Jurkat, Clone E6-1 (cell line): Measurements from ENCODE around the gene PDE4D.
A peak's percentile ranks its signal among the peaks of the same experiment; 100 is the strongest.

Source experiments
- DNase-seq: peaks from one replicate; pipeline ENCODE4 v3.0.0-alpha.2; 2011; ENCODE audit warnings: low read depth, low spot score
- H3K4me3 ChIP-seq: 2 replicates; pipeline ENCODE4 v1.5.1; 2011; ENCODE audit warnings: mild to moderate bottlenecking, low read length, control low read depth, moderate library complexity

The PDE4D gene

DNA sequence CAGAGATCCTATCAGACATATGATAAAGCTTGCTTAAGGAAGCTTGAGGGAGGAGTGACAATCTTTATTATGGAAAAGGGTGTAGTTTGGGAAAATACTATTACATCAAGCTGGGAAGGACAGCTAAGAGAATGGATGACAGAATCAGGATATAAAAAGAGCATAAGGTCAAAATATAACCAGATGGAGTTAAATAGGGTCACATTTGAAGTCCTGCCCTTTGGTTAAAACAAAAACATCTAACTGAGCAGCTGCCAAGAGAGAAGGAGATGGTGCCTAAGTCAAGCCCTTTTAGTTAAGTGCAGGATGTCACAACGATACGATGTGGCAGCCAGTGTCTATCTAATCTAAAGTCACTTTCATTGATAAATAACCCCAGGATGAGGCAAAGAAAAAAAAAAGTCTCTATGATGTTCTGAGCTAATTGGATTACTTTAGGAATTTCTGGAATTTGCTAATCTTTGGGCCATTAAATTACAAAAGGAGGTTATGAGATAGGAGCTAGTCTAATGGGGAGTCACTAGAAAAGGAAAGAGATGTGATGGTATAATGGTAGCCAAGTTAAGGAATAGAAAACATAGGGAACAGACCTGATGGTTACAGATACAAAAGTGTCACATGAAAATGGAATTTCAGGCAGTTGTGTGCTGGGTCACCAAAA lies 365.2 kb downstream of the PDE4D start:
- no peak overlapping the region for H3K4me3 ChIP-seq
- DNase-seq, result no peak

GRCh38 chr5:59525957-59526356 lies 367.6 kb downstream of the PDE4D start:
- H3K4me3 ChIP-seq, result no peak overlapping the region
- DNase-seq, result no peak

DNA sequence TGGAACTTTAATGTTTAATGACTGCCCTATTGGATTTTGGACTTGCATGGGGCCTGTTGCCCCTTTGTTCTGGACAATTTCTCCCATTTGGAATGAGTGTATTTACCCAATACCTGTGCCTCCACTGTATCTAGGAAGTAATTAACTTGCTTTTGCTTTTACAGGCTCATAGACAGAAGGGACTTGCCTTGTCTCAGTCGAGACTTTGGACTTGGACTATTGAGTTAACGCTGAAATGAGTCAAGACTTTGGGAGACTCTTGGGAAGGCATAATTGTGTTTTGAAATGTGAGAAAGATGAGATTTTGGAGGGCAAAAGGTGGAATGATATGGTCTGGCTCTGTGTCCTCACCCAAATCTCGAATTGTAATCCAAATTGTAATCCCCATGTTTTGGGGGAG lies 368.2 kb downstream of the PDE4D start:
- no peak overlapping the region for H3K4me3 ChIP-seq
- DNase-seq, result no peak

DNA sequence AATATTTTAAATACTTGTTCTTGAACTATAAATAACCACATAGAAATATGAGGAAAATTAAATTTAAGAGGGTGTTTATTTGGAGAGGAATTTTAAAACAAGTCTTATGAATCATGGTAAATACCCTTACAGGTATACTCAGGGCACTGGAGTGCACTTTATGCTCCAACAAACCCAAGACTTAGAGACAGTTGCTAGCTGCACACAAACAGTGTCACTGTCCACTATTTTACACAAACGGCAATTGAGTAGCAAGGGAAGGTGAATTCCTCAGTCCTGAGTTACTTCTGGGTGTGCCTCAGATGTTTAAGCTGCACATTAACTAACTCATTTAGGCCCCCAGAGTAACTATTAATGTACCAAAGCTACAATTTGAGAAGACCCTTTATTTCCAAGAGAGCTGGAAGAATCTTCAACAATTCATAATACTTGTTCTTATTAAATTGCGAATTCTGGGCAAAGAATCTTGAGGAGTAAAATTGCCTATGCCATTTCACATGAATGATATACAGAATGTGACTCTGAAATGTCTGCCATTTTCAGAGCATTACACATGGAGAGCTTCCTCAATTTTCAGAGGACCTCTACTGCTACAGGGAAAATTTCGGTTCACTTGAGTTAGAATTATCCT lies 371.2 kb downstream of the PDE4D start:
- H3K4me3 ChIP-seq, result no peak overlapping the region
- DNase-seq, result no peak

DNA sequence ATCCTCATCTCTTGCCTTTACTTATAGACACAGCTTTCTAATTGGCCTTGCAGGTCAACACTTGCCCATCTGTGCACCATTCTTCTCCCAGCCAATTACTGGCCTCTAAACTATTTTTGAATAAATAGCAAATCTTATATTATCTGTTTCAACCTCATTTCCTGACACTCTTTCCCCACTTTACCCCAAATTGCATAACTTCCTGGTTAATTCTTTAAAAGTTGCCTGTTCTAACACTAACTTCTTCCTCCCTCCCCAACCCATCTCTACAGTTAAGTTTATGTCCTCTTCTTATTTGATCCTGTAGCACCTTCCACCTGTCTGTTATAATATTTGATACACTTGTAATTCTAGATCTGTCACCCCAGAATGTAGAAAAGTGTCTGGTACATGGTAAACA lies 372.1 kb downstream of the PDE4D start:
- DNase-seq, result no peak

GRCh38 chr5:59519338-59519737 lies 374.2 kb downstream of the PDE4D start:
- no peak overlapping the region for H3K4me3 ChIP-seq
- DNase-seq, result no peak

More for the DNA sequence above, 372.1 kb downstream of the PDE4D start:
- no peak overlapping the region for H3K4me3 ChIP-seq

- H3K4me3 ChIP-seq, result no peak overlapping the region
- no peak for DNase-seq
Measured at GRCh38 chr5:59517926-59518585, 375.5 kb downstream of the PDE4D start.

- no peak overlapping the region for H3K4me3 ChIP-seq
- DNase-seq, result no peak
Measured at GRCh38 chr5:59516161-59516560, 377.4 kb downstream of the PDE4D start.

- peak; percentile 9 for DNase-seq
- no peak overlapping the region for H3K4me3 ChIP-seq
Measured at GRCh38 chr5:59506285-59506877, 387.1 kb downstream of the PDE4D start.

- no peak for DNase-seq
- H3K4me3 ChIP-seq, result no peak overlapping the region
Measured at GRCh38 chr5:59504043-59504442, 389.5 kb downstream of the PDE4D start.

DNA sequence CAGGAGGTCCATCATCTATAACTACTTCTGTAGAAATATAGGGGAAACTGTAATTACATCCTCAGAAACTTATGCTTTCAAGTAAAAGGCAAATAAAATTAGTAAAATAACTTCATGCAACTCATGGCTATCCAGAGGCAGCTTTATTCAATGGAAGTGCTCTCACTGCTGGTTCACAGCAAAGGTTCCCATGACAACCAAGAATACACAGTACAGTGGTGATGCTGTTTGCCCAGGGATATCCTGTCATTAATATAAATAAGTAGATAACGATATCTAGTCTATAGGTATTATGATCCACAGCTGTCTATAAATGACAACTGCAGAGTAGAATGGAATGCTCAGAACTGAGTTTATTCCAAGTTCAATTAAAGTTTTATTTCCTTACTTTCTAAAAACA lies 390.3 kb downstream of the PDE4D start:
- no peak overlapping the region for H3K4me3 ChIP-seq
- no peak for DNase-seq

- no peak overlapping the region for H3K4me3 ChIP-seq
- DNase-seq, result no peak
Measured at GRCh38 chr5:59501316-59501715, 392.2 kb downstream of the PDE4D start.

GRCh38 chr5:59500014-59500413 lies 393.5 kb downstream of the PDE4D start:
- DNase-seq, result no peak
- no peak overlapping the region for H3K4me3 ChIP-seq

- no peak for DNase-seq
- H3K4me3 ChIP-seq, result no peak overlapping the region
Measured at GRCh38 chr5:59497207-59497606, 396.3 kb downstream of the PDE4D start.

GRCh38 chr5:59496524-59497134 lies 396.9 kb downstream of the PDE4D start:
- H3K4me3 ChIP-seq, result no peak overlapping the region
- peak; percentile 41 for DNase-seq

DNA sequence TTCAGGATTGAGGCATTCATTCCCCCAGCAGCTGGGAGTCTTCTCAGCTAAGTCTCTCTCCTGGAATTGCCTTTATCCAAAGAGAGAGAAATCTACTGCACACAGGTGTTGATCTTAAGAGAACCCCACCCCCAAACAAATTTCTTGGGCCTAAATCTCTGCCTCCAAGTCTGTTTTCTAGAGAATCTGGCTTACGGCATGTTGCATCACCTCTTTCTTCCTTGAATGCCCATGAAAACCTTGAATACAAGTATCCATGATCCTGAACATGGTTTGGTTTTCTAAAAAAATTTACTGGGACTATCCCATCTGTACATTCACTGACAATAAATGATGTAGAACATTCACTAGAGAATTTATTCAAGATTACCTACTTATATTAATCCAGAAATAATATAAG lies 401.6 kb downstream of the PDE4D start:
- H3K4me3 ChIP-seq, result no peak overlapping the region
- DNase-seq, result no peak

DNA sequence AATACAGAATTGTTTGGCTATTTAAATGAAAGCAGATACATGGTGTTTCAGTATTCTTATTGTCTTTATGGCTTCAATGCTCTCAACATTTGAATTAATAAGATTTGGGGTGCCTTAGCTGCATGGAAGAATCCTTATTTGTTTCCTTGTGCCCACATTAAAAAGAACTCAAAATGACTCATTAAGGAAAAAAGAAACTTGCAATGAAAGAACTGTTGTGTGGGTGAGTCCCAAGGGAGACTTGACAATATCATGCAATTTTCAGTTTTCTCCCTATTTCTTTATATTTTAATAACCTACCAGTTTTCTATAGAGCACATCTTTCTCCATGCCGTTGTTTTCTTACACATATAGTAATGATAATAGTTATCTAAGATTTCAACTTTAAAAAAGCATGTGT lies 404.0 kb downstream of the PDE4D start:
- no peak for DNase-seq
- H3K4me3 ChIP-seq, result no peak overlapping the region

GRCh38 chr5:59487772-59488729 lies 405.5 kb downstream of the PDE4D start:
- no peak overlapping the region for H3K4me3 ChIP-seq
- DNase-seq, result no peak
